Measurements from ENCODE around the gene MPPED2.

DNA sequence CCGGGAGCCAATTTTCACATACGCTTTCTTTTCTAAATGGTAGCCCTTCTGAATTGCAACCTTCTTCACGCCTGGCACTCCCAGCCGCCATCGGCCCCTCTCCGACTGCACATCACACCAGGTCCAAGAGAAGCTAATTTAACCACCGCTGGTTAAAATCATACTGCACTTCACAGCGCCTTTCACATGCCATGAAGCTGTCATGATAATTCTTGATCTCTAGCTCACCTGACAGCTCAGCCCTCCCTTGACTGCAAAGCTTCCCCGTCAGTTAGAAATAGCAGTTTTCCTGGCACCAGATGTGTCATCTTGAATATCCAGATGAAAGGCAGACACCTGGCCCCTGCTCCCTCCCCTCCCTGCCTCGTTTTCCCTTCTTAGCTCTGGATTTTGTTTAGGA is 161.8 kb downstream of the MPPED2 start:
- no peak for TF ChIP-seq POLR2A (IDR thresholded peaks at IDR 0.05)
- TF ChIP-seq, protein P1, sequence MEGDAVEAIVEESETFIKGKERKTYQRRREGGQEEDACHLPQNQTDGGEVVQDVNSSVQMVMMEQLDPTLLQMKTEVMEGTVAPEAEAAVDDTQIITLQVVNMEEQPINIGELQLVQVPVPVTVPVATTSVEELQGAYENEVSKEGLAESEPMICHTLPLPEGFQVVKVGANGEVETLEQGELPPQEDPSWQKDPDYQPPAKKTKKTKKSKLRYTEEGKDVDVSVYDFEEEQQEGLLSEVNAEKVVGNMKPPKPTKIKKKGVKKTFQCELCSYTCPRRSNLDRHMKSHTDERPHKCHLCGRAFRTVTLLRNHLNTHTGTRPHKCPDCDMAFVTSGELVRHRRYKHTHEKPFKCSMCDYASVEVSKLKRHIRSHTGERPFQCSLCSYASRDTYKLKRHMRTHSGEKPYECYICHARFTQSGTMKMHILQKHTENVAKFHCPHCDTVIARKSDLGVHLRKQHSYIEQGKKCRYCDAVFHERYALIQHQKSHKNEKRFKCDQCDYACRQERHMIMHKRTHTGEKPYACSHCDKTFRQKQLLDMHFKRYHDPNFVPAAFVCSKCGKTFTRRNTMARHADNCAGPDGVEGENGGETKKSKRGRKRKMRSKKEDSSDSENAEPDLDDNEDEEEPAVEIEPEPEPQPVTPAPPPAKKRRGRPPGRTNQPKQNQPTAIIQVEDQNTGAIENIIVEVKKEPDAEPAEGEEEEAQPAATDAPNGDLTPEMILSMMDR (IDR thresholded peaks at IDR 0.05), result no peak

Data from tibial nerve (tissue), 3 donors.